Measurements from ENCODE around the gene CD3E.

CD3E gene

DNA sequence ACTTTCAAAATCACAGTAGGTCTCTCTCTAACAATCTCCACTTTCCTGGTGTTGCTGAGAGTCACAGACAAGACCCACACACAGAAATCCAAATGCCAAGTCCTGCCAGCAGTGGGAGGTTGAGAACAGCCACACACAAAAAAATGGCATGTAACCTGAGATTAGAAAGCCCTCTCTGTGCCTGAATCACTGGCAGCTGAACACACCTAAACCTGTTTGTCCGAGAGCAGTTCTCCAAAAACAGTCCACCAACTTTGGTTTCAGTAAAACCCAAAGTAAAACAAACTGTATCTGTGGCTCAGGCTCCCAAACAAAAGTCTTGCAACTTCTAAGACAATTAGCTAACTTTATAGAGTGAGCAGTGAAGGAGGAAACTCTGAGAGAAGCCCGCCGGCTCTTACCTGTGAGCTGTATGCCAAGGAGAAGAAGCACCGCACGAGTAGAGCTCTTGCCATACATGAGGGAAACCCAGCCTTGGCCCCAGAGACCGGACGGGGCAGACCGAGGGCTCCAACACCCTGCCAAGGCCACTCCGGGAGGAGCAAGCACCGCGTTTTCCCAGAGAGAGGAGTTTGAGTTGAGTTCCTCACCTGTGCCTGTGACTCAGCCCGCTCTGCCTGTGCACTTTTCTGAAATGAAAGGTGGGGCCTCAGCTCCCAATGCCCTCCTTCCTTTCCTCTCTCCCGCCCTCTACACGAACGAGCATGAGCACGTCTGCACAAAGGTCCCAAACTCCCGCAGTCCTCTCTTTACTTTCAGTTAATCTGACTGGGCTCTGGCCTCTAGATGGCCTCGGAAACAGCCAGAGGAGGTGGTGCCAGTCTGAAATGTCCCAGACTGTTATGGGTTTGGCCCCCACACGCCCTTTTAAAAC, 40.6 kb upstream of the CD3E start, which contains the start of gene MPZL2 (continued):
- TF ChIP-seq, protein P1, sequence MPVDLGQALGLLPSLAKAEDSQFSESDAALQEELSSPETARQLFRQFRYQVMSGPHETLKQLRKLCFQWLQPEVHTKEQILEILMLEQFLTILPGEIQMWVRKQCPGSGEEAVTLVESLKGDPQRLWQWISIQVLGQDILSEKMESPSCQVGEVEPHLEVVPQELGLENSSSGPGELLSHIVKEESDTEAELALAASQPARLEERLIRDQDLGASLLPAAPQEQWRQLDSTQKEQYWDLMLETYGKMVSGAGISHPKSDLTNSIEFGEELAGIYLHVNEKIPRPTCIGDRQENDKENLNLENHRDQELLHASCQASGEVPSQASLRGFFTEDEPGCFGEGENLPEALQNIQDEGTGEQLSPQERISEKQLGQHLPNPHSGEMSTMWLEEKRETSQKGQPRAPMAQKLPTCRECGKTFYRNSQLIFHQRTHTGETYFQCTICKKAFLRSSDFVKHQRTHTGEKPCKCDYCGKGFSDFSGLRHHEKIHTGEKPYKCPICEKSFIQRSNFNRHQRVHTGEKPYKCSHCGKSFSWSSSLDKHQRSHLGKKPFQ (tag by site-specific recombination; IDR thresholded peaks at IDR 0.05), result no peak
- TF ChIP-seq ZNF664 (tag by site-specific recombination; IDR thresholded peaks at IDR 0.05) (no peak), ZNF707 (tag by site-specific recombination; IDR thresholded peaks at IDR 0.05) (no peak), ZNF48 (tag by site-specific recombination; IDR thresholded peaks at IDR 0.05) (no peak), ZNF19 (tag by site-specific recombination; IDR thresholded peaks at IDR 0.05; ENCODE audit: low read depth) (no peak), ZNF341 (tag by site-specific recombination; IDR thresholded peaks at IDR 0.05; ENCODE audit: low read depth) (peak; percentile 67), HOXD13 (CRISPR knock-in tag; IDR thresholded peaks at IDR 0.05; ENCODE audit: borderline replicate concordance) (no peak)
- TF ChIP-seq, protein P2, sequence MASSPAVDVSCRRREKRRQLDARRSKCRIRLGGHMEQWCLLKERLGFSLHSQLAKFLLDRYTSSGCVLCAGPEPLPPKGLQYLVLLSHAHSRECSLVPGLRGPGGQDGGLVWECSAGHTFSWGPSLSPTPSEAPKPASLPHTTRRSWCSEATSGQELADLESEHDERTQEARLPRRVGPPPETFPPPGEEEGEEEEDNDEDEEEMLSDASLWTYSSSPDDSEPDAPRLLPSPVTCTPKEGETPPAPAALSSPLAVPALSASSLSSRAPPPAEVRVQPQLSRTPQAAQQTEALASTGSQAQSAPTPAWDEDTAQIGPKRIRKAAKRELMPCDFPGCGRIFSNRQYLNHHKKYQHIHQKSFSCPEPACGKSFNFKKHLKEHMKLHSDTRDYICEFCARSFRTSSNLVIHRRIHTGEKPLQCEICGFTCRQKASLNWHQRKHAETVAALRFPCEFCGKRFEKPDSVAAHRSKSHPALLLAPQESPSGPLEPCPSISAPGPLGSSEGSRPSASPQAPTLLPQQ (tag by site-specific recombination; IDR thresholded peaks at IDR 0.05), result peak; percentile 48; the same call in 1 of the 2 replicates

DNA sequence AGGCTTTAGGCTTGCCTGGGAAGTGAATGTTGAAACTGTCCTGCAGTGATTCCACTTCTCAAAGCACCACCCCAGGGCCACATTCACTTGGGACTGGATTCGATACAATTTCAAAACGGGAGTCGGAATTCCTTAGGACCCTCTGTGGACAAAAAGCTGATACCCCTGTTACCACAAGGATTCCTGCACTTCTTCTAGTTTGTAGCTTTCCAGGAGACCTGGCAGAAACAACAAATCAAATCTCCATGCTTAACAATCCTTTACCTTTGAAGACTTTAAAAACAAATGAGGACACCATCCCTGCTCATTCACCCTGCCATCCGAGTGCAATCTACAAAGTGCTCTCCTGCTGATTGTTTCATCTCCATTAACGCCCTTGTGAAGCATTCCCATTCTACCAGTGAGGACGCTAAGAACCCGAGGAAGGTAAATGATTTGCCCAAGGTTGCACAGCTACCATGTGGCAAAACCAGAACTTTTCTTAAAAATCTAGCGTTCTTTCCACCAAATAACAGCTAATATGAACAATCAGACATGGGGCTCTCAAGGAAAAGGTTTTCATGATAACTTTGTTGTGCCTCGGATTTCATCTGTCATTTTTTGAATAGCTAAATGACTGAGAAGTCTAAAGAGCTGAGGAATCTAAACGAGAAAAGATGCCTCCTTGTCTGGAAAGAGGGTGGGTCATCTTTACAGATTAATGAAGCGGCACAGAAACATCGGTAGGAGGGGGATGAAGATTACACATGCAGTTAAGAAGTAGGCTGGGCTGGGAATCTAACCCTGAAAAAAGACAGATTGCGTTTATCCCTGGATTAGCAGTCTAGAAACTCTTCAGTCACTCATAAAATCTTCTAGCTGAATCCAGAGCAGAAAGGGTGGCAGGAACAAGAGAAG, 39.7 kb upstream of the CD3E start:
- TF ChIP-seq ZNF660 (tag by site-specific recombination; IDR thresholded peaks at IDR 0.05) (peak; percentile 48; the same call in 1 of the 2 replicates), ZNF335 (tag by site-specific recombination; conservative IDR thresholded peaks at IDR 0.05) (peak; percentile 6; the same call in 1 of the 2 replicates), ZNF621 (tag by site-specific recombination; IDR thresholded peaks at IDR 0.05) (no peak)
- Histone ChIP-seq H3K36me3 (ENCODE audit: control insufficient read depth in 2 of 2, insufficient read depth in 1 of 2, low read length in 2 of 2) (no peaks in the 10 kb centered on the region), H3K4me1 (ENCODE audit: control insufficient read depth, insufficient read depth, low read length) (no peaks in the 10 kb centered on the region), H3K4me3 (ENCODE audit: low read depth, low read length) (peak overlapping the region; percentile 42), H3K27ac (ENCODE audit: extremely low read depth, low read depth, low read length) (no peak overlapping the region), H3K9me3 (ENCODE audit: control insufficient read depth, insufficient read depth, low read depth, low read length) (no peaks in the 10 kb centered on the region)
- ChIA-PET CTCF (interaction anchor here (0.8 to 1.3 kb wide), 7 partner anchors 11 to 260 kb away, joined by 3 to 7 read pairs (median 4); partner anchors contain the start of gene MPZL3), POLR2A (interaction anchor here (1.5 to 1.6 kb wide), 2 partner anchors 13 to 95 kb away, joined by 3 to 11 read pairs; partner anchors contain the start of genes MPZL3 and UBE4A)

DNA sequence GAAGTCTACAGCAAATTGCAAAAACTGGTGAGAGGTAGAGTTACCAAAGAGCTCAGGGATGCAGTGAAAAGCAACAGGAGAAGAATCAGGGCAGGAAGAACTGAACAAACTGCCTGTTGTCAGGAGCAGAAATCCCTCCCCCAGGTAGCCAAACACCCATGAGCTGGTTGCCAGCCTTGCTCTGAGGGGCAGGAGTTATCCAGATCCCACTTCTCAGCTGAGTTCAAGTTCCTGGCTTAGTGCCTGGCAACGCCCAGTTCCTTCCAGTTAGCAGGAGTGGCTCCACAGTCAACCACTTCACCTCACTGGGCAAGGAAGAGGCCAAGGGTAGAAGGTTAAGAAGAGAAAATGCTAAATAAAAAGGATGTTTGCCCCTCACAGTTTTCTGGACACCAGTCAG, 38.6 kb upstream of the CD3E start:
- POLR2A ChIA-PET, result interaction anchor here (1.0 kb wide), 1 partner anchor 14 kb away, joined by 4 read pairs; the partner anchor contains the start of gene MPZL3
- no peak for TF ChIP-seq ZSCAN30 (tag by site-specific recombination; IDR thresholded peaks at IDR 0.05)
- TF ChIP-seq, protein P3, sequence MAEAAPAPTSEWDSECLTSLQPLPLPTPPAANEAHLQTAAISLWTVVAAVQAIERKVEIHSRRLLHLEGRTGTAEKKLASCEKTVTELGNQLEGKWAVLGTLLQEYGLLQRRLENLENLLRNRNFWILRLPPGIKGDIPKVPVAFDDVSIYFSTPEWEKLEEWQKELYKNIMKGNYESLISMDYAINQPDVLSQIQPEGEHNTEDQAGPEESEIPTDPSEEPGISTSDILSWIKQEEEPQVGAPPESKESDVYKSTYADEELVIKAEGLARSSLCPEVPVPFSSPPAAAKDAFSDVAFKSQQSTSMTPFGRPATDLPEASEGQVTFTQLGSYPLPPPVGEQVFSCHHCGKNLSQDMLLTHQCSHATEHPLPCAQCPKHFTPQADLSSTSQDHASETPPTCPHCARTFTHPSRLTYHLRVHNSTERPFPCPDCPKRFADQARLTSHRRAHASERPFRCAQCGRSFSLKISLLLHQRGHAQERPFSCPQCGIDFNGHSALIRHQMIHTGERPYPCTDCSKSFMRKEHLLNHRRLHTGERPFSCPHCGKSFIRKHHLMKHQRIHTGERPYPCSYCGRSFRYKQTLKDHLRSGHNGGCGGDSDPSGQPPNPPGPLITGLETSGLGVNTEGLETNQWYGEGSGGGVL (tag by site-specific recombination; IDR thresholded peaks at IDR 0.05), result no peak
- TF ChIP-seq, protein P4, sequence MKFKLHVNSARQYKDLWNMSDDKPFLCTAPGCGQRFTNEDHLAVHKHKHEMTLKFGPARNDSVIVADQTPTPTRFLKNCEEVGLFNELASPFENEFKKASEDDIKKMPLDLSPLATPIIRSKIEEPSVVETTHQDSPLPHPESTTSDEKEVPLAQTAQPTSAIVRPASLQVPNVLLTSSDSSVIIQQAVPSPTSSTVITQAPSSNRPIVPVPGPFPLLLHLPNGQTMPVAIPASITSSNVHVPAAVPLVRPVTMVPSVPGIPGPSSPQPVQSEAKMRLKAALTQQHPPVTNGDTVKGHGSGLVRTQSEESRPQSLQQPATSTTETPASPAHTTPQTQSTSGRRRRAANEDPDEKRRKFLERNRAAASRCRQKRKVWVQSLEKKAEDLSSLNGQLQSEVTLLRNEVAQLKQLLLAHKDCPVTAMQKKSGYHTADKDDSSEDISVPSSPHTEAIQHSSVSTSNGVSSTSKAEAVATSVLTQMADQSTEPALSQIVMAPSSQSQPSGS (tag by site-specific recombination; IDR thresholded peaks at IDR 0.05; ENCODE audit: low read depth), result no peak
- TF ChIP-seq, protein P5, sequence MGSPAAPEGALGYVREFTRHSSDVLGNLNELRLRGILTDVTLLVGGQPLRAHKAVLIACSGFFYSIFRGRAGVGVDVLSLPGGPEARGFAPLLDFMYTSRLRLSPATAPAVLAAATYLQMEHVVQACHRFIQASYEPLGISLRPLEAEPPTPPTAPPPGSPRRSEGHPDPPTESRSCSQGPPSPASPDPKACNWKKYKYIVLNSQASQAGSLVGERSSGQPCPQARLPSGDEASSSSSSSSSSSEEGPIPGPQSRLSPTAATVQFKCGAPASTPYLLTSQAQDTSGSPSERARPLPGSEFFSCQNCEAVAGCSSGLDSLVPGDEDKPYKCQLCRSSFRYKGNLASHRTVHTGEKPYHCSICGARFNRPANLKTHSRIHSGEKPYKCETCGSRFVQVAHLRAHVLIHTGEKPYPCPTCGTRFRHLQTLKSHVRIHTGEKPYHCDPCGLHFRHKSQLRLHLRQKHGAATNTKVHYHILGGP (tag by site-specific recombination; IDR thresholded peaks at IDR 0.05), result no peak
- no peak for TF ChIP-seq ZNF214 (tag by site-specific recombination; IDR thresholded peaks at IDR 0.05; ENCODE audit: borderline replicate concordance)
- TF ChIP-seq SP2 (tag by site-specific recombination; IDR thresholded peaks at IDR 0.05), result 0 out of 2 replicates have a peak, but pooled peaks have one; percentile 12
- TF ChIP-seq, protein P6, sequence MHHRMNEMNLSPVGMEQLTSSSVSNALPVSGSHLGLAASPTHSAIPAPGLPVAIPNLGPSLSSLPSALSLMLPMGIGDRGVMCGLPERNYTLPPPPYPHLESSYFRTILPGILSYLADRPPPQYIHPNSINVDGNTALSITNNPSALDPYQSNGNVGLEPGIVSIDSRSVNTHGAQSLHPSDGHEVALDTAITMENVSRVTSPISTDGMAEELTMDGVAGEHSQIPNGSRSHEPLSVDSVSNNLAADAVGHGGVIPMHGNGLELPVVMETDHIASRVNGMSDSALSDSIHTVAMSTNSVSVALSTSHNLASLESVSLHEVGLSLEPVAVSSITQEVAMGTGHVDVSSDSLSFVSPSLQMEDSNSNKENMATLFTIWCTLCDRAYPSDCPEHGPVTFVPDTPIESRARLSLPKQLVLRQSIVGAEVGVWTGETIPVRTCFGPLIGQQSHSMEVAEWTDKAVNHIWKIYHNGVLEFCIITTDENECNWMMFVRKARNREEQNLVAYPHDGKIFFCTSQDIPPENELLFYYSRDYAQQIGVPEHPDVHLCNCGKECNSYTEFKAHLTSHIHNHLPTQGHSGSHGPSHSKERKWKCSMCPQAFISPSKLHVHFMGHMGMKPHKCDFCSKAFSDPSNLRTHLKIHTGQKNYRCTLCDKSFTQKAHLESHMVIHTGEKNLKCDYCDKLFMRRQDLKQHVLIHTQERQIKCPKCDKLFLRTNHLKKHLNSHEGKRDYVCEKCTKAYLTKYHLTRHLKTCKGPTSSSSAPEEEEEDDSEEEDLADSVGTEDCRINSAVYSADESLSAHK (tag by site-specific recombination; IDR thresholded peaks at IDR 0.05), result no peak
- no peak for TF ChIP-seq HOXA7 (CRISPR knock-in tag; IDR thresholded peaks at IDR 0.05; ENCODE audit: borderline replicate concordance)
- Histone ChIP-seq H3K4me1 (ENCODE audit: control insufficient read depth, insufficient read depth, low read length) (no peaks in the 10 kb centered on the region), H3K27ac (ENCODE audit: extremely low read depth, low read depth, low read length) (no peak overlapping the region), H3K36me3 (ENCODE audit: control insufficient read depth in 2 of 2, insufficient read depth in 1 of 2, low read length in 2 of 2) (no peaks in the 10 kb centered on the region), H3K9me3 (ENCODE audit: control insufficient read depth, insufficient read depth, low read depth, low read length) (no peaks in the 10 kb centered on the region), H3K4me3 (ENCODE audit: low read depth, low read length) (no peak overlapping the region)
- CTCF ChIA-PET, result interaction anchor here (0.7 kb wide), 1 partner anchor 30 kb away, joined by 3 read pairs; no protein-coding TSS in a partner anchor

Data from HEK293 (cell line).